WERI-Rb-1 (cell line): ENCODE data around the gene TARBP1.

Experiments
- DNase-seq: peaks from one replicate; pipeline ENCODE4 v3.0.0-alpha.2; 2020
- H3K27ac ChIP-seq: fragments of 250-450 bp; sonication (Bioruptor Pico); 2 replicates; pipeline ENCODE4 v1.5.1; 2020; ENCODE audit warnings: mild to moderate bottlenecking, moderate library complexity
- H3K27me3 ChIP-seq: fragments of 250-450 bp; sonication (Bioruptor Pico); 2 replicates; pipeline ENCODE4 v1.5.1; 2021; ENCODE audit warnings: mild to moderate bottlenecking, low read depth, moderate library complexity; ENCODE audit not compliant: insufficient read depth, severe bottlenecking
- H3K36me3 ChIP-seq: fragments of 250-450 bp; sonication (Bioruptor Pico); 2 replicates; pipeline ENCODE4 v1.5.1; 2020; ENCODE audit warnings: mild to moderate bottlenecking, moderate library complexity
- H3K4me3 ChIP-seq: 2 replicates; pipeline ENCODE4 v1.5.1; 2011; ENCODE audit warnings: low read depth, mild to moderate bottlenecking, control low read depth, low read length
- H3K9me3 ChIP-seq: fragments of 250-450 bp; sonication (Bioruptor Pico); 2 replicates; pipeline ENCODE4 v1.5.1; 2021; ENCODE audit warnings: mild to moderate bottlenecking, moderate library complexity; ENCODE audit not compliant: severe bottlenecking
- CTCF ChIP-seq: IDR thresholded peaks from 2 replicates; pipeline ENCODE4 v1.5.1; 2011; ENCODE audit warnings: low read depth, mild to moderate bottlenecking, control low read depth, inconsistent platforms, low read length

TARBP1 gene

DNA sequence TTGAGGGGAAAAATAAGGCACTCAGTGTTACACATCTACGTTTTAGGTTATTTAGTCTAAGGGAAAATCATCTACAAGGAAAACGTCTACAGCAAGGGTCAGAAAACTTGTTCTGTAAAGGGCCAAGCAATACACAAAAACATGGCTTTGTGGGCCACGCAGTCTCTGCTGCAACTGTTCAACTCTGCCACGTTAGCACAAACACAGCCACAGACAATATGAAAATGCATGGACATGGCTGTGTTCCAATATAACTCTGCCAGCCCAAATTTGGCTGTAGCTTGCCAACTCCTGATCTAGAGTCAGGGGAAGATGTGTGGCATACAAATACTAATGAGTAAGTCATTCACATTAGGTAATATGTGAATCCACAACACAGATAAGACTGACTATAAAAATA lies 65.0 kb downstream of the TARBP1 start:
- Histone ChIP-seq H3K36me3 (peaks cover 45% of the 10 kb centered on the region), H3K27me3 (no peaks in the 10 kb centered on the region), H3K4me3 (no peak overlapping the region), H3K9me3 (no peaks in the 10 kb centered on the region), H3K27ac (no peak overlapping the region)
- no peak for TF ChIP-seq CTCF
- DNase-seq, result no peak

GRCh38 chr1:234413485-234413884 lies 65.5 kb downstream of the TARBP1 start:
- no peaks in the 10 kb centered on the region for H3K27me3 ChIP-seq
- no peak for TF ChIP-seq CTCF
- no peak for DNase-seq
- no peak overlapping the region for H3K4me3 ChIP-seq
- no peaks in the 10 kb centered on the region for H3K9me3 ChIP-seq
- H3K36me3 ChIP-seq, result peaks cover 49% of the 10 kb centered on the region
- no peak overlapping the region for H3K27ac ChIP-seq

DNA sequence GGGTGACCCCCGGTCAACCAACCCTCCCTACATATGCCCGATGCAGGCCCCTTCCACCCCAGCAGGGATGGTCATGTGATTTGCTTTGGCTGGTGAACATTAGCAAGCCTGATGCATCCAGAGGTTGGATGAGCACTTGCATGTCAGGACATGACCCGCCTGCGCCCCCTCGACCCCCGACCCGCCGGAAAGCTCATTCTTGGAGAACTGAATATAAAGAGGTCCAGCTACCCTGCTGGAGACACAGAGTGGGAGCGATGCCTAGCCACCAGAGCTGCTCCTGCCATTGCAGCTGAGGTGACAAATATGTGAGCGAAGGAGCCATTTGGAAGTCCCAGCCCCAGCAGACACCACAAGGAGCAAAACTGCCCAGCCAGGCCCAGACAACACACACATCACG lies 66.1 kb downstream of the TARBP1 start:
- Histone ChIP-seq H3K27me3 (no peaks in the 10 kb centered on the region), H3K9me3 (no peaks in the 10 kb centered on the region), H3K27ac (no peak overlapping the region), H3K36me3 (peaks cover 50% of the 10 kb centered on the region), H3K4me3 (no peak overlapping the region)
- no peak for DNase-seq
- no peak for TF ChIP-seq CTCF

GRCh38 chr1:234409328-234409727 lies 69.7 kb downstream of the TARBP1 start:
- DNase-seq, result no peak
- Histone ChIP-seq H3K27ac (no peak overlapping the region), H3K27me3 (no peaks in the 10 kb centered on the region), H3K4me3 (no peak overlapping the region), H3K9me3 (no peaks in the 10 kb centered on the region), H3K36me3 (peaks cover 42% of the 10 kb centered on the region)
- TF ChIP-seq CTCF, result peak; percentile 14; the same call in 1 of the 2 replicates

DNA sequence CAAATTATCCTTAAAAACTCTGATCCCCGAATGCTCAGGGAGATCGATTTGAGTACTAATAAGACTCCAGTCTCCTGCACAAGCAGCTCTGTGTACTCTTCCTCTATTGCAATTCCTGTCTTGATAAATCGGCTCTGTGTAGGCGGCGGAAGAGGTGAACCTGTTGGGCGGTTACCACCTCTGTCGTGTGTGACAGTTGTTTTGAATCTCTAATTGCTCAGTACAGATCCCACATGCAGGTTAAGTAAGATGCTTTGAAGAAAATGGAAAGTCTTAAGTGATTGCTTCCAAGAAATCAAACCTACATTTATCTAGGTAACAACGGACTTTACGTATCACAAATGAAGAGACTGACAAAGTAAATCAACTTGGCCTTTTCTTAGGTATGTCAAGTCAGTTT lies 70.2 kb downstream of the TARBP1 start:
- TF ChIP-seq CTCF, result no peak
- H3K36me3 ChIP-seq, result peaks cover 44% of the 10 kb centered on the region
- H3K4me3 ChIP-seq, result no peak overlapping the region
- no peak overlapping the region for H3K27ac ChIP-seq
- no peak for DNase-seq
- no peaks in the 10 kb centered on the region for H3K9me3 ChIP-seq
- H3K27me3 ChIP-seq, result no peaks in the 10 kb centered on the region

- no peaks in the 10 kb centered on the region for H3K9me3 ChIP-seq
- no peak for DNase-seq
These were observed 72.1 kb downstream of the TARBP1 start for GRCh38 chr1:234406871-234407270.

More at GRCh38 chr1:234406871-234407270, 72.1 kb downstream of the TARBP1 start:
- Histone ChIP-seq H3K4me3 (no peak overlapping the region), H3K36me3 (peaks cover 36% of the 10 kb centered on the region), H3K27ac (no peak overlapping the region), H3K27me3 (no peaks in the 10 kb centered on the region)
- no peak for TF ChIP-seq CTCF
